Trophoblast cell (in vitro differentiated cells and primary cell): ENCODE data around the gene NNMT.

Source experiments
- DNase-seq, 2 donors: peaks; one replicate each; pipeline ENCODE4 v3.0.0-alpha.2; 2016
- H2AFZ ChIP-seq: 2 replicates; pipeline ENCODE4 v1.6.1; 2013; ENCODE audit warnings: low read length, moderate library complexity, mild to moderate bottlenecking; ENCODE audit not compliant: insufficient read depth, poor library complexity
- H2AK5ac ChIP-seq: 2 replicates; pipeline ENCODE4 v1.6.1; 2013; ENCODE audit warnings: mild to moderate bottlenecking, low read length
- H2BK120ac ChIP-seq: 2 replicates; pipeline ENCODE4 v1.6.1; 2013; ENCODE audit warnings: low read length, mild to moderate bottlenecking, moderate library complexity; ENCODE audit not compliant: insufficient read depth, poor library complexity
- H2BK12ac ChIP-seq: 2 replicates; pipeline ENCODE4 v1.6.1; 2013; ENCODE audit warnings: mild to moderate bottlenecking, low read length, moderate library complexity
- H2BK5ac ChIP-seq: 2 replicates; pipeline ENCODE4 v1.6.1; 2013; ENCODE audit warnings: low read length, low read depth, moderate library complexity, mild to moderate bottlenecking; ENCODE audit not compliant: poor library complexity
- H3K14ac ChIP-seq: 2 replicates; pipeline ENCODE4 v1.6.1; 2013; ENCODE audit warnings: mild to moderate bottlenecking, low read length
- H3K18ac ChIP-seq: 2 replicates; pipeline ENCODE4 v1.6.1; 2013; ENCODE audit warnings: mild to moderate bottlenecking, low read length
- H3K23ac ChIP-seq: 2 replicates; pipeline ENCODE4 v1.6.1; 2013; ENCODE audit warnings: low read length
- H3K27ac ChIP-seq: 2 replicates; pipeline ENCODE4 v1.5.1; 2013; ENCODE audit warnings: low read depth, mild to moderate bottlenecking, inconsistent platforms, low read length, moderate library complexity
- H3K27me3 ChIP-seq: 2 replicates; pipeline ENCODE4 v1.6.1; 2013; ENCODE audit warnings: inconsistent platforms, mild to moderate bottlenecking, low read length, moderate library complexity; ENCODE audit not compliant: insufficient read depth
- H3K36me3 ChIP-seq, 2 experiments: 1 replicate in 1 of 2; 2 replicates in 1 of 2; pipeline ENCODE4 v1.6.1; 2013; ENCODE audit warnings: low read length in 2 of 2, mild to moderate bottlenecking in 2 of 2, moderate library complexity in 1 of 2; ENCODE audit not compliant: insufficient read depth in 2 of 2, control insufficient read depth in 1 of 2
- H3K4ac ChIP-seq: 2 replicates; pipeline ENCODE4 v1.6.1; 2013; ENCODE audit warnings: low read depth, mild to moderate bottlenecking, low read length, moderate library complexity
- H3K4me1 ChIP-seq, 2 experiments: 1 replicate in 1 of 2; 2 replicates in 1 of 2; pipeline ENCODE4 v1.6.1; 2013; ENCODE audit warnings: low read length in 2 of 2, mild to moderate bottlenecking in 2 of 2, moderate library complexity in 1 of 2; ENCODE audit not compliant: insufficient read depth in 2 of 2, control insufficient read depth in 1 of 2
- H3K4me2 ChIP-seq: 2 replicates; pipeline ENCODE4 v1.6.1; 2013; ENCODE audit warnings: inconsistent platforms, mild to moderate bottlenecking, low read length, moderate library complexity
- H3K4me3 ChIP-seq: 2 replicates; pipeline ENCODE4 v1.5.1; 2013; ENCODE audit warnings: mild to moderate bottlenecking, low read depth, low read length, inconsistent platforms
- H3K79me1 ChIP-seq: one replicate; pipeline ENCODE4 v1.6.1; 2013; ENCODE audit warnings: low read length
- H3K79me2 ChIP-seq: 2 replicates; pipeline ENCODE4 v1.6.1; 2013; ENCODE audit warnings: low read length, mild to moderate bottlenecking; ENCODE audit not compliant: control insufficient read depth, insufficient read depth, poor library complexity
- H3K9ac ChIP-seq: 2 replicates; pipeline ENCODE4 v1.6.1; 2013; ENCODE audit warnings: mild to moderate bottlenecking, low read length
- H3K9me3 ChIP-seq: 2 replicates; pipeline ENCODE4 v1.6.1; 2013; ENCODE audit warnings: low read depth, mild to moderate bottlenecking, control low read depth, inconsistent platforms, low read length; ENCODE audit not compliant: insufficient read depth
- H4K12ac ChIP-seq: 2 replicates; pipeline ENCODE4 v1.6.1; 2013; ENCODE audit warnings: low read depth, mild to moderate bottlenecking, low read length, moderate library complexity
- H4K8ac ChIP-seq: 2 replicates; pipeline ENCODE4 v1.6.1; 2013; ENCODE audit warnings: low read depth, mild to moderate bottlenecking, low read length, moderate library complexity
- H4K91ac ChIP-seq: one replicate; pipeline ENCODE4 v1.6.1; 2013; ENCODE audit warnings: low read depth, mild to moderate bottlenecking, low read length, moderate library complexity
- WGBS: extraction: QIAGEN DNeasy Blood & Tissue Kit; methylation state at CpG from one replicate; pipeline ENCODE4 v1.1.7; 2013; ENCODE audit warnings: missing lambda C conversion rate; ENCODE audit not compliant: insufficient read length, insufficient coverage; ENCODE audit errors: extremely low coverage; 5-methylcytosine and 5-hydroxymethylcytosine counted together

Gene NNMT

DNA sequence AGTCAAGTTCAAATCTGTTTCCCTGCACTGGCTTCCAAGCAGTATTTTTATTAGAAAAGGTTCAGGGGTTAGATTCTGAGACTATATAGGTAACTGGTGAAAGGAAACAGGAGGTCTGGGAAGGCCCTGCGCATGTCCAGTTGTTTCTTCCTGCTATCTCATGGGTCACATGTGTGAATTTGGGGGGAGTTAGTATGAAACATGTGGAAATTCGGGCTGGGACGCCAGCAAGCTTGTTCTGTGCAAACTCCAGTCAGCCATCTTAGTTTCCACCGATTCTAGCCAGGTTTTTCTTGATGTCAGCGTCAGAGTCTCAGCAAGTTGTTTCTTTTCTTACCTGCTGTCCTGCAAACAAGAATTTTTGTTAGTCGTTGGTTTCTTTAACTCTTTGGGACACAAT lies 46.8 kb downstream of the NNMT start:
- H3K18ac ChIP-seq, result no peak overlapping the region
- no peak overlapping the region for H3K14ac ChIP-seq
- peaks cover 4% of the 10 kb centered on the region for H3K79me1 ChIP-seq
- H3K4me3 ChIP-seq, result no peak overlapping the region
- peaks cover 0 to 3% of the 10 kb centered on the region in 2 experiments for H3K4me1 ChIP-seq
- no peak overlapping the region for H3K9ac ChIP-seq
- no peaks in the 10 kb centered on the region for H3K79me2 ChIP-seq
- no peak overlapping the region for H2BK12ac ChIP-seq
- no peak overlapping the region for H2AFZ ChIP-seq
- no peak overlapping the region for H3K23ac ChIP-seq
- DNase-seq, result no peak
- H3K36me3 ChIP-seq, result peaks cover 2% of the 10 kb centered on the region in 2 experiments
- H2AK5ac ChIP-seq, result no peak overlapping the region
- H3K9me3 ChIP-seq, result peaks cover 2% of the 10 kb centered on the region
- H3K4me2 ChIP-seq, result no peak overlapping the region
- no peak overlapping the region for H2BK120ac ChIP-seq
- H2BK5ac ChIP-seq, result no peak overlapping the region
- no peaks in the 10 kb centered on the region for H3K27me3 ChIP-seq
- WGBS, result no CpG with 5 or more reads among the region's 6 CpGs
- H4K12ac ChIP-seq, result no peak overlapping the region
- H3K27ac ChIP-seq, result no peak overlapping the region
- H4K8ac ChIP-seq, result no peak overlapping the region
- H3K4ac ChIP-seq, result no peak overlapping the region
- no peak overlapping the region for H4K91ac ChIP-seq

DNA sequence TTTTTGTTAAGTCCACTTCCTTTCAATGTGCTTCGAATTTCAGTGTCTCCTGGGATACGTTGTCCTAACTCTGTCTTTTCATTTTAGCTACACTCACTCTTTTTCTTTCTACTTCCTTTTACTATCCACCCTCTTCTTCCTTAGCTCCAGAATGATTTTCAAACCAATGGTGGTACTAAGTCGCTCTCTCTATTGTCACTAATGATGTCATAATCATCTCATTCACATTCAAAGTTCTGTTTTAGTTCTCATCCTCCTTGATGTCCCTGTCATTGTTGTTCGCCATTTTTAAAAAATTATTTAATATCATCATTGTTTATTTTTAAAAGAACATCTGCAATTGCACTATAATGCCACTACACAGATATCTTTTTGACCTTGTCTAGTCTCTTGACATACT lies 47.3 kb downstream of the NNMT start:
- Histone ChIP-seq H2BK12ac (no peak overlapping the region), H4K12ac (no peak overlapping the region), H3K4me1 (peaks cover 2 to 5% of the 10 kb centered on the region in 2 experiments), H3K4me3 (no peak overlapping the region), H4K91ac (no peak overlapping the region), H3K14ac (no peak overlapping the region), H3K79me2 (no peaks in the 10 kb centered on the region), H3K9ac (no peak overlapping the region), H2AK5ac (no peak overlapping the region), H3K18ac (no peak overlapping the region), H2BK120ac (no peak overlapping the region), H2BK5ac (no peak overlapping the region), H3K36me3 (peaks cover 2% of the 10 kb centered on the region in 2 experiments), H3K27ac (no peak overlapping the region), H3K79me1 (peaks cover 7% of the 10 kb centered on the region), H3K4ac (no peak overlapping the region), H2AFZ (no peak overlapping the region), H3K9me3 (peaks cover 2% of the 10 kb centered on the region), H4K8ac (no peak overlapping the region), H3K4me2 (no peak overlapping the region), H3K27me3 (no peaks in the 10 kb centered on the region), H3K23ac (no peak overlapping the region)
- no peak for DNase-seq
- no CpG with 5 or more reads among the region's 4 CpGs for WGBS

DNA sequence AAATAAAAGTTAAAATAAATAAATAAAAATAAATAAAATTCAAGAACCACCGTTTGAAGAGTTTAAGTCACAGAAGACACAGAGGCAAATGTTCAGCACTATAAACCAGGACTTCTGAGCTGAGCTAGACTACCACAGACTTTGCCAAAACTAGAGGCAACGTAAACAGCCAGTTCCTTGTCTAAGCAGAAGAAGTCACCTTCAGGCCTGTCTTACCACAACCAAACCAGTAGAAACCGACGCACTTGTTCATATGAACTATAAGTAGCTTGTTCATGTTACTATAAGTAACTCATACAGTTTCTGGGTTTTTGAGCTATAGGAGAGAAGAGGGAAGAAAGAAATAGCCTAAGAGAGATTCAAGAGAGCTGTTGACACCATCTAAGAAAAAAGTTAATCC lies 48.3 kb downstream of the NNMT start:
- Histone ChIP-seq H4K8ac (no peak overlapping the region), H2AFZ (no peak overlapping the region), H2AK5ac (no peak overlapping the region), H3K14ac (no peak overlapping the region), H3K23ac (no peak overlapping the region), H4K12ac (no peak overlapping the region), H3K4me1 (peaks cover 4 to 7% of the 10 kb centered on the region in 2 experiments), H3K9ac (no peak overlapping the region), H3K79me1 (peaks cover 12% of the 10 kb centered on the region), H3K27me3 (no peaks in the 10 kb centered on the region), H3K18ac (no peak overlapping the region), H3K9me3 (peaks cover 2% of the 10 kb centered on the region), H3K79me2 (no peaks in the 10 kb centered on the region), H2BK12ac (no peak overlapping the region), H3K36me3 (peaks cover 2% of the 10 kb centered on the region in 2 experiments), H3K27ac (no peak overlapping the region), H2BK5ac (no peak overlapping the region), H3K4me3 (no peak overlapping the region), H2BK120ac (no peak overlapping the region), H3K4ac (no peak overlapping the region), H3K4me2 (no peak overlapping the region), H4K91ac (no peak overlapping the region)
- no CpG with 5 or more reads among the region's 4 CpGs for WGBS
- DNase-seq, result no peak

DNA sequence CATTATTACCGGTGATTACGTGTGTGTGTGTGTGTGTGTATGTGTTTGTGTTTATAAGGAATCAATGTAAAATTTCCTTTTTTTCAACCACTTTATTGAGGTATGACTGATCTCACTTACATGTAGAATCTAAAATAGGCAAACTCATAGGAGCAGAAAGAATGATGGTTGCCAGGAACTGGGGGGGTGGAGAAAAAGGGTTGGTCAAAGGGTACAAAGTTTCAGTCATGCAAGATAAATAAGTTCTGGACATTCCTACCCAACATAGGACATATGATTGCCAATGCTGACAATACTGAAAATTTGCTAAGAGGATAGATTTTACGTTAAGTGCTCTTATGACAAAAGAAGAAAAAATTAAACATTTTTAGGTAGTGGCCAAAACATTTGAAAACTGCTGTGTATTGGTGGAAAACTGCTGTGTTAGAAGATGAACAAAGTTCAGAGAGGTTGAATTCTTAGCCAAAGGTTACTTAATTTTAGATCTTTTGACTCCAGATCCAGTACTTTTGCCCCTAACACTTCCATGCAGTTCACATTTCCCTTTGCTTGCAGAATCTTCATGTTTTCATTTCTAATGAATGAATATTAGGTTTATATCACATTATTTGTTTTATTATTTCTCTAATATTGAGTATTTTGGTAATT lies 49.5 kb downstream of the NNMT start:
- Histone ChIP-seq H3K4me3 (no peak overlapping the region), H3K27ac (no peak overlapping the region), H3K4ac (no peak overlapping the region), H2BK120ac (no peak overlapping the region), H3K9me3 (peaks cover 2% of the 10 kb centered on the region), H3K14ac (no peak overlapping the region), H3K36me3 (peaks cover 2% of the 10 kb centered on the region in 2 experiments), H4K12ac (no peak overlapping the region), H3K23ac (no peak overlapping the region), H2AFZ (no peak overlapping the region), H3K4me2 (no peak overlapping the region), H2BK12ac (no peak overlapping the region), H3K79me1 (peaks cover 14% of the 10 kb centered on the region), H3K4me1 (peaks cover 4 to 7% of the 10 kb centered on the region in 2 experiments), H2AK5ac (no peak overlapping the region), H3K27me3 (no peaks in the 10 kb centered on the region), H3K79me2 (no peaks in the 10 kb centered on the region), H3K9ac (no peak overlapping the region), H4K91ac (no peak overlapping the region), H3K18ac (no peak overlapping the region), H2BK5ac (no peak overlapping the region), H4K8ac (no peak overlapping the region)
- no CpG with 5 or more reads among the region's 3 CpGs for WGBS
- DNase-seq, result no peak
